Umbilical cord (tissue), 2 donors: ENCODE data around the gene ZBTB47. TPM values are rescaled to one million over a fixed set of nuclear protein-coding genes. Genes with fewer than 3 reads are reported as not detected.

ENCODE experiments used
- DNase-seq: peaks from one replicate; pipeline ENCODE4 v3.0.0-alpha.2; 2015; ENCODE audit warnings: low spot score
- total RNA-seq: library from RNA; depleted of rRNA; stranded (reverse); fragments of >200 nt; gene quantifications from one replicate; pipeline ENCODE4 v1.2.3, GENCODE V29; 2014; ENCODE audit warnings: low replicate concordance; ENCODE audit not compliant: insufficient read depth

Gene ZBTB47
- 49.8 TPM for total RNA-seq

- DNase-seq: peak; percentile 61
Observed at GRCh38 chr3:42653560-42654330, at the start of gene ZBTB47. ZBTB47 (plus strand) TSS chr3:42653697; CDS start chr3:42658356, 4,659 bp downstream.

GRCh38 chr3:42605546-42606173, 47.8 kb upstream of the ZBTB47 start:
- DNase-seq: no peak

- DNase-seq: peak; percentile 90
Observed at GRCh38 chr3:42608581-42608980, 44.9 kb upstream of the ZBTB47 start.

GRCh38 chr3:42610976-42611375, 42.5 kb upstream of the ZBTB47 start:
- peak; percentile 26 for DNase-seq

- no peak for DNase-seq
Observed at GRCh38 chr3:42612217-42612616, 41.3 kb upstream of the ZBTB47 start.

GRCh38 chr3:42612928-42613327, 40.6 kb upstream of the ZBTB47 start:
- no peak for DNase-seq

GRCh38 chr3:42613462-42613861, 40.0 kb upstream of the ZBTB47 start:
- DNase-seq: no peak

- no peak for DNase-seq
Observed at GRCh38 chr3:42631620-42632019, 21.9 kb upstream of the ZBTB47 start.

- no peak for DNase-seq
Observed at GRCh38 chr3:42632146-42632545, 21.4 kb upstream of the ZBTB47 start.

GRCh38 chr3:42633544-42633943, 20.0 kb upstream of the ZBTB47 start:
- DNase-seq: no peak

GRCh38 chr3:42635111-42635510, 18.4 kb upstream of the ZBTB47 start:
- no peak for DNase-seq

GRCh38 chr3:42637001-42637400, 16.5 kb upstream of the ZBTB47 start:
- DNase-seq: no peak

GRCh38 chr3:42638339-42638842, 15.1 kb upstream of the ZBTB47 start:
- DNase-seq: no peak

- DNase-seq: no peak
Observed at GRCh38 chr3:42639192-42639591, 14.3 kb upstream of the ZBTB47 start.

GRCh38 chr3:42640129-42640528, 13.4 kb upstream of the ZBTB47 start:
- DNase-seq: no peak

- no peak for DNase-seq
Observed at GRCh38 chr3:42640771-42641370, 12.6 kb upstream of the ZBTB47 start.

GRCh38 chr3:42647821-42648459, 5.6 kb upstream of the ZBTB47 start:
- no peak for DNase-seq

GRCh38 chr3:42649006-42649405, 4.5 kb upstream of the ZBTB47 start:
- DNase-seq: no peak

GRCh38 chr3:42649783-42650182, 3.7 kb upstream of the ZBTB47 start:
- DNase-seq: no peak

- DNase-seq: peak; percentile 77
Observed at GRCh38 chr3:42651248-42652091, 2.0 kb upstream of the ZBTB47 start.

GRCh38 chr3:42652251-42652610, 1.3 kb upstream of the ZBTB47 start:
- peak; percentile 32 for DNase-seq
